Measurements from ENCODE around the gene PNPLA7.

PNPLA7 gene

DNA sequence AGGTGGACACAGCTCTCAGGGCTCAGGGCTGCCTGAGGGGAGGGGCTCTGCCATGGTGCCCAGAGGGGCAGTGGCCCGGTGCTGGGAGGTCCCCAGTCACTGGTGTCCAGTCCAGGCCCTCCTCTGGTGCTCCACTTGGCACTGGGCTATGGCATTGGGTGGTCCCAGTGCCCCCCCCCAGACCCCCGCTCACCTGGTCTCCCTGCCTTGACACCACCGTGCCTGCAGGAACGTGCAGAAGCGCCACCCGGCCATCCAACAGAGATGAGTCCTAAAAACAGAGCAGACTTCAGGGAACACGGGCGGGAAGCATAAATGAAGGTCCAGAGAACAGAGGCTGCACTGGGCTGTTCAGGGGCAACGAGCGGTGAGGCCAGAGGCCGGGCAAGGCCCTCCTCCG is 48.7 kb downstream of the PNPLA7 start:
- CTCF ChIA-PET, result no interaction called here
- no peak for TF ChIP-seq FOXK2 (IDR thresholded peaks at IDR 0.05)
- TF ChIP-seq, protein P1, sequence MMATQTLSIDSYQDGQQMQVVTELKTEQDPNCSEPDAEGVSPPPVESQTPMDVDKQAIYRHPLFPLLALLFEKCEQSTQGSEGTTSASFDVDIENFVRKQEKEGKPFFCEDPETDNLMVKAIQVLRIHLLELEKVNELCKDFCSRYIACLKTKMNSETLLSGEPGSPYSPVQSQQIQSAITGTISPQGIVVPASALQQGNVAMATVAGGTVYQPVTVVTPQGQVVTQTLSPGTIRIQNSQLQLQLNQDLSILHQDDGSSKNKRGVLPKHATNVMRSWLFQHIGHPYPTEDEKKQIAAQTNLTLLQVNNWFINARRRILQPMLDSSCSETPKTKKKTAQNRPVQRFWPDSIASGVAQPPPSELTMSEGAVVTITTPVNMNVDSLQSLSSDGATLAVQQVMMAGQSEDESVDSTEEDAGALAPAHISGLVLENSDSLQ (IDR thresholded peaks at IDR 0.05), result no peak
- TF ChIP-seq ELF4 (IDR thresholded peaks at IDR 0.05), result no peak
- no peak for TF ChIP-seq ZNF384 (IDR thresholded peaks at IDR 0.05)
- no peak for TF ChIP-seq HDGF (IDR thresholded peaks at IDR 0.05; ENCODE audit: borderline replicate concordance)
- no peak for TF ChIP-seq L3MBTL2 (conservative IDR thresholded peaks at IDR 0.05)
- TF ChIP-seq TARDBP (IDR thresholded peaks at IDR 0.05), result no peak
- TF ChIP-seq NFRKB (IDR thresholded peaks at IDR 0.05), result no peak
- no peak for TF ChIP-seq ARNT (IDR thresholded peaks at IDR 0.05)
- no peak for TF ChIP-seq CTBP1 (IDR thresholded peaks at IDR 0.05; ENCODE audit: borderline replicate concordance)
- TF ChIP-seq FOXA1 (IDR thresholded peaks at IDR 0.05), result no peak
- TF ChIP-seq LEF1 (IDR thresholded peaks at IDR 0.05; ENCODE audit: borderline replicate concordance), result no peak
- TF ChIP-seq SP1 (IDR thresholded peaks at IDR 0.05), result no peak
- TF ChIP-seq BHLHE40 (IDR thresholded peaks at IDR 0.05; ENCODE audit: borderline replicate concordance), result no peak
- TF ChIP-seq SUZ12 (IDR thresholded peaks at IDR 0.05), result no peak
- TF ChIP-seq FOXM1 (IDR thresholded peaks at IDR 0.05; ENCODE audit: borderline replicate concordance), result no peak
- POLR2A ChIA-PET, result no interaction called here
- no peak for DNase-seq (ENCODE audit: extremely low spot score)

- no peak for DNase-seq (ENCODE audit: extremely low spot score)
- TF ChIP-seq, protein P1 (IDR thresholded peaks at IDR 0.05), result no peak
- no peak for TF ChIP-seq L3MBTL2 (conservative IDR thresholded peaks at IDR 0.05)
- TF ChIP-seq FOXK2 (IDR thresholded peaks at IDR 0.05), result no peak
- TF ChIP-seq ELF4 (IDR thresholded peaks at IDR 0.05), result no peak
- TF ChIP-seq SUZ12 (IDR thresholded peaks at IDR 0.05), result no peak
- TF ChIP-seq CTBP1 (IDR thresholded peaks at IDR 0.05; ENCODE audit: borderline replicate concordance), result no peak
- TF ChIP-seq BHLHE40 (IDR thresholded peaks at IDR 0.05; ENCODE audit: borderline replicate concordance), result no peak
- TF ChIP-seq NFRKB (IDR thresholded peaks at IDR 0.05), result no peak
- no peak for TF ChIP-seq SP1 (IDR thresholded peaks at IDR 0.05)
- TF ChIP-seq ARNT (IDR thresholded peaks at IDR 0.05), result no peak
- TF ChIP-seq LEF1 (IDR thresholded peaks at IDR 0.05; ENCODE audit: borderline replicate concordance), result no peak
- TF ChIP-seq FOXM1 (IDR thresholded peaks at IDR 0.05; ENCODE audit: borderline replicate concordance), result no peak
- no peak for TF ChIP-seq HDGF (IDR thresholded peaks at IDR 0.05; ENCODE audit: borderline replicate concordance)
- no peak for TF ChIP-seq FOXA1 (IDR thresholded peaks at IDR 0.05)
- no peak for TF ChIP-seq TARDBP (IDR thresholded peaks at IDR 0.05)
- TF ChIP-seq ZNF384 (IDR thresholded peaks at IDR 0.05), result no peak
- ChIA-PET CTCF (no interaction called here), POLR2A (no interaction called here)
Observed at GRCh38 chr9:137500666-137501397, 49.4 kb downstream of the PNPLA7 start.

DNA sequence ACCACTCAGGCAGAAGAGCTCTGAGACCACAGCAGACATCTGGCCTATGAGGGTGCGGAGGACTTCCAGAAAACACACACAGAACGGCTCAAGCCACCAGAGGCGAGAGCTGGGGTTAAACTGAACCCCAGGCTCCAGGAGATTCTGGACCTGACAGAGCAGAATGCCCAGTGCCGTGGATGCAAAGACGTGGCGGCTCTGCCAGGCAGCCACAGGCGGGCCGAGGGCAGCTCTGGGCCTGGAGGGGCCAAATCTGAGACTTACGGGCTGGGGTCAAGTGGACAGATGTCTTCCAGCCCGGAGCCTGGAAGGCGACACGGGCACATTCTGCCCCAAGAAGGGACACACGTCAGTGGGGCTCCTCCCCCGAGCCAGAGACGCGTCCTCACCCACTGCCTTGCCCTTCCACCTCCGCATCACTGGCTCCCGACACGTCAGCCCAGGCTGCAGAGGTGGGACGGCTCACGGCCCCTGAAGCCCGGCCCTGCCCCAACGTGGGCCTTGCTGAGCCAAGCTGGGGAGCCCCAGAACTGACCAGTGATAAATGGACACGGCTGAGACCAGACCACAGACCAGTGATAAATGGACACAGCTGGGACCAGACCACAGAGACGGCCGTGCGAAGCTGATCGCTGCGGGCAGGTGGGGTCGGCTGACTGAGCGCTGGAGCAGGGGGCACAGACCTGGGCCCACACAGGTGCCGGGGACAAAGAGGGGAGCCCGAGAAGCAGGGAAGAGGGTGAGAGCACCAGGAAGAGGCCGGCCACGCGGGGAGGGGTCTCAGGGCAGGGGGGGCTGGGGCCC is 50.1 kb downstream of the PNPLA7 start:
- POLR2A ChIA-PET, result no interaction called here
- CTCF ChIA-PET, result no interaction called here
- DNase-seq (ENCODE audit: extremely low spot score), result no peak
- no peak for TF ChIP-seq SUZ12 (IDR thresholded peaks at IDR 0.05)
- no peak for TF ChIP-seq CTBP1 (IDR thresholded peaks at IDR 0.05; ENCODE audit: borderline replicate concordance)
- TF ChIP-seq TARDBP (IDR thresholded peaks at IDR 0.05), result no peak
- no peak for TF ChIP-seq HDGF (IDR thresholded peaks at IDR 0.05; ENCODE audit: borderline replicate concordance)
- no peak for TF ChIP-seq LEF1 (IDR thresholded peaks at IDR 0.05; ENCODE audit: borderline replicate concordance)
- TF ChIP-seq ARNT (IDR thresholded peaks at IDR 0.05), result no peak
- TF ChIP-seq FOXK2 (IDR thresholded peaks at IDR 0.05), result no peak
- no peak for TF ChIP-seq ELF4 (IDR thresholded peaks at IDR 0.05)
- TF ChIP-seq FOXA1 (IDR thresholded peaks at IDR 0.05), result no peak
- no peak for TF ChIP-seq ZNF384 (IDR thresholded peaks at IDR 0.05)
- TF ChIP-seq SP1 (IDR thresholded peaks at IDR 0.05), result no peak
- no peak for TF ChIP-seq NFRKB (IDR thresholded peaks at IDR 0.05)
- TF ChIP-seq, protein P1 (IDR thresholded peaks at IDR 0.05), result no peak
- no peak for TF ChIP-seq FOXM1 (IDR thresholded peaks at IDR 0.05; ENCODE audit: borderline replicate concordance)
- TF ChIP-seq L3MBTL2 (conservative IDR thresholded peaks at IDR 0.05), result no peak
- no peak for TF ChIP-seq BHLHE40 (IDR thresholded peaks at IDR 0.05; ENCODE audit: borderline replicate concordance)

GRCh38 chr9:137499416-137499815 is 50.8 kb downstream of the PNPLA7 start:
- POLR2A ChIA-PET, result no interaction called here
- CTCF ChIA-PET, result no interaction called here
- DNase-seq (ENCODE audit: extremely low spot score), result no peak
- no peak for TF ChIP-seq ARNT (IDR thresholded peaks at IDR 0.05)
- TF ChIP-seq CTBP1 (IDR thresholded peaks at IDR 0.05; ENCODE audit: borderline replicate concordance), result no peak

DNA sequence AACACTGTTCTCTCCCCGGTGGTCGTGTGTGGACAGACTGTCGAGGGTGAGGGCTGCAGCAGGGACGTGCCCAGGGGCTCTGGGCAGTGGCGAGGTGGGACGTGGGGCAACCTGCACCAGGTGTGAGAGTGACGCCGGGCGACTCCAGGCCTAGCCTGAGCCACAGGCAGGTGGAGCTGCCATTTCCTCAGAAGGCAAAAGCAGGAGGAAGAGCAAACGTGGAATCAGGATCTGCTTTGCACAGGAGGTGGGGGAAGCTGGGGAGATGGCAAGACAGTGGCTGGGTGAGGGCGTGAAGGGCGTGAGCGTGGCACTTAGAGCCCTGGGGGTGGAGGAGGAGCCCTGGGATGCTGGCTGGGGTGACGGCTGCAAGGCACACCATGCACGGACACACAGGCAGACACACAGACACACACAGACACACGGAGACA is 51.5 kb downstream of the PNPLA7 start:
- ChIA-PET POLR2A (no interaction called here), CTCF (no interaction called here)
- no peak for DNase-seq (ENCODE audit: extremely low spot score)
- TF ChIP-seq ELF4 (IDR thresholded peaks at IDR 0.05), result no peak
- no peak for TF ChIP-seq CTBP1 (IDR thresholded peaks at IDR 0.05; ENCODE audit: borderline replicate concordance)
- no peak for TF ChIP-seq ARNT (IDR thresholded peaks at IDR 0.05)
- TF ChIP-seq HDGF (IDR thresholded peaks at IDR 0.05; ENCODE audit: borderline replicate concordance), result no peak
- no peak for TF ChIP-seq SP1 (IDR thresholded peaks at IDR 0.05)
- no peak for TF ChIP-seq FOXK2 (IDR thresholded peaks at IDR 0.05)
- no peak for TF ChIP-seq SUZ12 (IDR thresholded peaks at IDR 0.05)
- TF ChIP-seq L3MBTL2 (conservative IDR thresholded peaks at IDR 0.05), result no peak

Data from HEK293T (cell line).